A673 (cell line): Measurements from ENCODE around the gene SLC22A23. TPM values are rescaled to one million over a fixed set of nuclear protein-coding genes. Genes with fewer than 3 reads are reported as not detected.

Source experiments
- BruUV-seq: library from RNA; stranded (reverse); fragments of 400-500 nt; replicated peaks from 2 replicates; lab custom pipeline; 2021; lab: Mats Ljungman, UMichigan
- CTCF ChIA-PET: fragments of 300-600 bp; sonication (Branson Sonifier 250); formaldehyde crosslinking; loops from one replicate; lab custom pipeline; 2022; ENCODE audit warnings: antibody characterized with exemption; lab: Charles Lee
- POLR2A ChIA-PET: fragments of 300-600 bp; sonication (Branson Sonifier 250); formaldehyde crosslinking; loops from one replicate; lab custom pipeline; 2022; ENCODE audit warnings: antibody characterized with exemption; ENCODE audit not compliant: low non-redundant PET; lab: Charles Lee
- DNase-seq: peaks from one replicate; pipeline ENCODE4 v3.0.0-alpha.2; 2015; ENCODE audit warnings: low spot score
- H3K27ac ChIP-seq: fragments of 200-600 bp; sonication (generic); 2 replicates; pipeline ENCODE4 v1.5.1; 2016; ENCODE audit warnings: mixed run types, low read depth, mild to moderate bottlenecking, mixed read lengths, antibody characterized with exemption, low read length; ENCODE audit not compliant: poor library complexity, severe bottlenecking
- H3K27me3 ChIP-seq: fragments of 200-600 bp; sonication (generic); replicated peaks from 2 replicates; pipeline ENCODE4 v1.6.1; 2017; ENCODE audit warnings: mixed run types, low read depth, mild to moderate bottlenecking, mixed read lengths, antibody characterized with exemption, low read length; ENCODE audit not compliant: insufficient read depth, poor library complexity
- H3K36me3 ChIP-seq: fragments of 200-600 bp; sonication (generic); 2 replicates; pipeline ENCODE4 v1.6.1; 2016; ENCODE audit warnings: mixed run types, mild to moderate bottlenecking, mixed read lengths, antibody characterized with exemption, low read length; ENCODE audit not compliant: insufficient read depth, poor library complexity, severe bottlenecking
- H3K4me1 ChIP-seq: fragments of 200-600 bp; sonication (generic); 2 replicates; pipeline ENCODE4 v1.6.1; 2017; ENCODE audit warnings: mixed run types, mild to moderate bottlenecking, mixed read lengths, antibody characterized with exemption, low read length; ENCODE audit not compliant: insufficient read depth, poor library complexity, severe bottlenecking
- H3K4me3 ChIP-seq: fragments of 200-600 bp; sonication (generic); 2 replicates; pipeline ENCODE4 v1.5.1; 2016; ENCODE audit warnings: low read depth, mixed run types, mild to moderate bottlenecking, mixed read lengths, low read length; ENCODE audit not compliant: poor library complexity, severe bottlenecking
- H3K9me3 ChIP-seq: fragments of 200-600 bp; sonication (generic); 2 replicates; pipeline ENCODE4 v1.6.1; 2016; ENCODE audit warnings: mixed run types, low read depth, mild to moderate bottlenecking, mixed read lengths, antibody characterized with exemption, low read length; ENCODE audit not compliant: poor library complexity, severe bottlenecking
- CTCF ChIP-seq: fragments of 300-800, 200-600 bp; sonication (generic); conservative IDR thresholded peaks from 2 replicates; pipeline ENCODE4 v1.5.1; 2017; ENCODE audit warnings: low read depth, mild to moderate bottlenecking, antibody characterized with exemption, low read length, moderate library complexity, mixed read lengths
- EZH2 ChIP-seq: fragments of 200-600 bp; sonication (generic); IDR thresholded peaks from 2 replicates; pipeline ENCODE4 v1.6.1; 2017; ENCODE audit warnings: borderline replicate concordance, low read depth, mild to moderate bottlenecking, mixed read lengths, antibody characterized with exemption, low read length; ENCODE audit not compliant: poor library complexity, severe bottlenecking
- intact Hi-C: fragments of 100-400 bp; cut with micrococcal nuclease; formaldehyde crosslinking; loops from one replicate; pipeline ENCODE4 v1.10.0; 2022; ENCODE audit not compliant: unreplicated experiment
- total RNA-seq: library from RNA; stranded (reverse); gene quantifications from 2 replicates; pipeline ENCODE4 v1.2.3, GENCODE V29; 2021

SLC22A23 gene
- total RNA-seq, 1 experiment from 2014 or later = 6.2 TPM

- TF ChIP-seq EZH2 (no peak), CTCF (no peak)
Measured at GRCh38 chr6:3322366-3322890, 134.4 kb downstream of the SLC22A23 start.

GRCh38 chr6:3321875-3322274 is 135.0 kb downstream of the SLC22A23 start:
- BruUV-seq = no TSS peak
- H3K36me3 ChIP-seq = no peaks in the 10 kb centered on the region
- H3K27me3 ChIP-seq = no peaks in the 10 kb centered on the region
- H3K4me1 ChIP-seq = peaks cover 18% of the 10 kb centered on the region
- CTCF ChIA-PET = no interaction called here
- POLR2A ChIA-PET = no interaction called here
- no peak for DNase-seq
- no peak overlapping the region for H3K4me3 ChIP-seq
- intact Hi-C loops = no loop called here
- no peaks in the 10 kb centered on the region for H3K9me3 ChIP-seq
- TF ChIP-seq CTCF = no peak
- TF ChIP-seq EZH2 = no peak
- no peak overlapping the region for H3K27ac ChIP-seq

More at GRCh38 chr6:3322366-3322890, 134.4 kb downstream of the SLC22A23 start:
- Histone ChIP-seq H3K4me3 (no peak overlapping the region), H3K9me3 (no peaks in the 10 kb centered on the region), H3K27ac (no peak overlapping the region), H3K36me3 (no peaks in the 10 kb centered on the region), H3K27me3 (no peaks in the 10 kb centered on the region), H3K4me1 (peaks cover 18% of the 10 kb centered on the region)
- no TSS peak for BruUV-seq
- ChIA-PET POLR2A (no interaction called here), CTCF (no interaction called here)
- intact Hi-C loops = no loop called here
- no peak for DNase-seq

GRCh38 chr6:3321042-3321441 is 135.8 kb downstream of the SLC22A23 start:
- intact Hi-C loops = no loop called here
- H3K4me1 ChIP-seq = peaks cover 18% of the 10 kb centered on the region
- ChIA-PET CTCF (no interaction called here), POLR2A (no interaction called here)
- no peak overlapping the region for H3K27ac ChIP-seq
- no peaks in the 10 kb centered on the region for H3K27me3 ChIP-seq
- H3K4me3 ChIP-seq = no peak overlapping the region
- DNase-seq = no peak
- no peaks in the 10 kb centered on the region for H3K36me3 ChIP-seq
- BruUV-seq = no TSS peak
- TF ChIP-seq CTCF (no peak), EZH2 (no peak)
- no peaks in the 10 kb centered on the region for H3K9me3 ChIP-seq
